Ovary (tissue), 3 donors: ENCODE data around the gene PGAP1.

Experiments
- CTCF ChIP-seq, 3 donors: fragments of 450-650 bp in 2 of 3; fragments of 200-600 bp in 1 of 3; IDR thresholded peaks; one replicate each; pipeline versions ENCODE4 v1.5.1 to v1.8.0; 2016 to 2022; ENCODE audit warnings: antibody characterized with exemption in 3 of 3, mild to moderate bottlenecking in 1 of 3
- EP300 ChIP-seq: sonication (generic); formaldehyde crosslinking; IDR thresholded peaks from one replicate; pipeline ENCODE4 v1.6.1; 2017; ENCODE audit warnings: antibody characterized with exemption
- POLR2A ChIP-seq: fragments of 450-650 bp; IDR thresholded peaks from one replicate; pipeline ENCODE4 v1.6.1; 2017; ENCODE audit warnings: antibody characterized with exemption, mild to moderate bottlenecking, moderate library complexity
- donor health status: DM: no; HTN: no; CAD: no.

- TF ChIP-seq CTCF (IDR thresholded peaks at IDR 0.05) (no peak), POLR2A (no peak), EP300 (no peak)
These were observed 102.6 kb downstream of the PGAP1 start for GRCh38 chr2:196823750-196824522.
